H1 (cell line): ENCODE data around the gene RAB11FIP3. TPM values are rescaled to one million over a fixed set of nuclear protein-coding genes. Genes with fewer than 3 reads are reported as not detected.

Experiments used
- BACH1 ChIP-seq: IDR thresholded peaks from 2 replicates; pipeline ENCODE4 v1.6.1; 2012; ENCODE audit warnings: low read length, improper control_type of control experiment
- BCL11A ChIP-seq, 2 experiments: IDR thresholded peaks; one replicate each; pipeline ENCODE4 v1.6.1; 2011; ENCODE audit warnings: low read depth in 2 of 2, low read length in 2 of 2, mild to moderate bottlenecking in 2 of 2
- CBX5 ChIP-seq: fragments of 300-800, 300-1000 bp; sonication (generic); IDR thresholded peaks from 2 replicates; pipeline ENCODE4 v1.7.1; 2016; ENCODE audit warnings: antibody characterized with exemption, low read length, low read depth
- CBX8 ChIP-seq: fragments of 300-800, 300-1000 bp; sonication (generic); IDR thresholded peaks from 2 replicates; pipeline ENCODE4 v1.7.1; 2016; ENCODE audit warnings: low read depth, low read length, borderline replicate concordance
- CEBPB ChIP-seq: IDR thresholded peaks from 2 replicates; pipeline ENCODE4 v1.6.1; 2012; ENCODE audit warnings: low read depth, low read length
- CREB1 ChIP-seq: IDR thresholded peaks from 2 replicates; pipeline ENCODE4 v1.6.1; 2012; ENCODE audit warnings: inconsistent platforms
- CTBP2 ChIP-seq: IDR thresholded peaks from 2 replicates; pipeline ENCODE4 v1.7.0; 2011; ENCODE audit warnings: borderline replicate concordance, mild to moderate bottlenecking, moderate library complexity, mixed read lengths, low read length; ENCODE audit not compliant: insufficient read depth, insufficient read length
- HDAC6 ChIP-seq: IDR thresholded peaks from one replicate; pipeline ENCODE4 v1.7.1; 2012; ENCODE audit warnings: low read depth, mild to moderate bottlenecking, inconsistent platforms, low read length, moderate library complexity
- KDM5A ChIP-seq: fragments of 200-600 bp; IDR thresholded peaks from 2 replicates; pipeline ENCODE4 v1.7.1; 2012; ENCODE audit warnings: mild to moderate bottlenecking, low read length, inconsistent platforms, mixed read lengths
- NANOG ChIP-seq: IDR thresholded peaks from 2 replicates; pipeline ENCODE4 v1.6.1; 2011; ENCODE audit warnings: low read length, low read depth, mild to moderate bottlenecking, inconsistent platforms; ENCODE audit not compliant: insufficient read depth, poor library complexity, severe bottlenecking
- NRF1 ChIP-seq: IDR thresholded peaks from 2 replicates; pipeline ENCODE4 v1.6.1; 2011; ENCODE audit warnings: mild to moderate bottlenecking, low read depth, low read length, improper control_type of control experiment
- RAD21 ChIP-seq, 2 experiments: IDR thresholded peaks in 1 of 2; conservative IDR thresholded peaks in 1 of 2; 2 replicates each; pipeline ENCODE4 v1.6.1; 2011; ENCODE audit warnings: low read depth in 2 of 2, low read length in 2 of 2, improper control_type of control experiment in 1 of 2, inconsistent platforms in 1 of 2, mild to moderate bottlenecking in 1 of 2, moderate library complexity in 1 of 2
- RFX5 ChIP-seq: IDR thresholded peaks from 2 replicates; pipeline ENCODE4 v1.6.1; 2011; ENCODE audit warnings: low read depth, low read length, improper control_type of control experiment, borderline replicate concordance
- RXRA ChIP-seq: IDR thresholded peaks from 2 replicates; pipeline ENCODE4 v1.6.1; 2011; ENCODE audit warnings: low read depth, mild to moderate bottlenecking, low read length, moderate library complexity; ENCODE audit not compliant: insufficient read depth
- SIN3A ChIP-seq, 2 experiments: IDR thresholded peaks in 1 of 2; conservative IDR thresholded peaks in 1 of 2; 2 replicates each; pipeline ENCODE4 v1.6.1; 2011 to 2012; ENCODE audit warnings: low read length in 2 of 2, improper control_type of control experiment in 1 of 2, low read depth in 1 of 2, mild to moderate bottlenecking in 1 of 2
- SP4 ChIP-seq: IDR thresholded peaks from 2 replicates; pipeline ENCODE4 v1.6.1; 2012; ENCODE audit warnings: low read length, inconsistent platforms
- SUZ12 ChIP-seq: fragments of 200-600 bp; sonication (generic); IDR thresholded peaks from 2 replicates; pipeline ENCODE4 v1.6.1; 2012; ENCODE audit warnings: mild to moderate bottlenecking, inconsistent platforms, low read length, moderate library complexity, mixed read lengths
- TBP ChIP-seq: IDR thresholded peaks from 2 replicates; pipeline ENCODE4 v1.6.1; 2011; ENCODE audit warnings: low read depth, low read length, improper control_type of control experiment
- TEAD4 ChIP-seq: IDR thresholded peaks from 2 replicates; pipeline ENCODE4 v1.6.1; 2012; ENCODE audit warnings: low read depth, low read length, inconsistent platforms, mixed read lengths
- polyA plus RNA-seq, 7 experiments: library from polyadenylated mRNA; depleted of rRNA in 3 of 7; stranded (reverse) in 5 of 7; unstranded in 2 of 7; fragments of >200 nt in 5 of 7; fragments of 200-250 nt in 2 of 7; gene quantifications; 1 replicate in 5 of 7; 2 replicates in 1 of 7; 4 replicates in 1 of 7; pipeline versions ENCODE4 v1.2.1 to v1.2.3, GENCODE V29; 2011 to 2013; ENCODE audit warnings: missing spikeins in 2 of 7, mixed read lengths in 2 of 7
- total RNA-seq: library from RNA; stranded (reverse); fragmentation: NEBNext Ultra II Directional; extraction: Animal tissue kit (Norgen Biotek cat#: 25700); gene quantifications from 2 replicates; pipeline ENCODE4 v1.2.1, GENCODE V29; 2021
- TF ChIP-seq, protein P1 (sequence below): IDR thresholded peaks from 2 replicates; pipeline ENCODE4 v1.6.1; 2011; ENCODE audit warnings: low read depth, mild to moderate bottlenecking, low read length; ENCODE audit not compliant: insufficient read depth
- TF ChIP-seq, protein P2 (sequence below): IDR thresholded peaks from 2 replicates; pipeline ENCODE4 v1.6.1; 2012; ENCODE audit warnings: inconsistent platforms
- TF ChIP-seq, protein P3 (sequence below): IDR thresholded peaks from 2 replicates; pipeline ENCODE4 v1.6.1; 2012; ENCODE audit warnings: inconsistent platforms

Gene RAB11FIP3
- total and polyA plus RNA-seq, 2 of the 8 experiments (the other 6 are each of a cell fraction or from before 2014, with no cell fraction given) = 9.3 to 35.2 TPM

DNA sequence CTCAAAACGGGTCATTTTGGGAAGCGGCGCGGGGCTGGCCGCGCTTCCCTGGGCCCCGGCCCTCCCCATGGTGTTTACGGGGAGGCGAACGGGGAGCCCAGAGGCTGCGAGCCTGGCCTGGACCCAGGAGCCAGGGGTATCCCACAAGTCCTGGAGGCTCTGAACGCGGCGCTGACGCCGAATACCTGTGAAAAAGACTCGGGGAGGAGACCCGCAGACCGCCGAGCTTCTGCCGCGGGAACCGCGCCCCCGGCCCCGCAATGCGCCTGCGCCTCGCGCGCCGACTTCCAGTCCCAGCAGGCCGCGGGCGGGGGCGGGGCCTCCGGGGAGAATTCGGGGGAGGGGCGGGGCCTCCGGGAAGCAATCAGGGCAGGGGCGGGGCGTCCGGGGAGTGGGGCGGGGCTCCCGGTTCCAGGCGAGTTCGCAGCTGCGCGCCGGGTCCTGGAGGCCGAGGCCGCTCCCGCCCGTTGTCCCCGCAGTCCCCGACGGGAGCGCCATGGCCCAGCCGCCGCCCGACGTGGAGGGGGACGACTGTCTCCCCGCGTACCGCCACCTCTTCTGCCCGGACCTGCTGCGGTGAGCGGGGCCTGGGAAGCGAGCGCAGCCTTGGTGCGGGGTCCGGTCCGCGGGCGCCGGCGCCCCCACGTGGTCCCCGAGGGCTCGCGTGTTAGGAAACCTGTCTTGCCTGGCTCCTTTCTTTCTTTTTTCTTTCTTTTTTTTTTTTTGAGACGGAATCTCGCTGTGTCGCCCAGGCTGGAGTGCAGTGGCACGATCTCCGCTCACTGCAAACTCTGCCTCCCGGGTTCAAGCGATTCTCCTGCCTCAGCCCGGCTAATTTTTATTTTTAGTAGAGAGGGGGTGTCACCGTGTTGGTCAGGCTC lies 23.7 kb upstream of the RAB11FIP3 start, which contains the start of gene DECR2 (continued):
- TF ChIP-seq BACH1 (peak; percentile 47; the same call in 1 of the 2 replicates), CBX5 (no peak), BCL11A (IDR thresholded peaks at IDR 0.05; ENCODE audit: low read depth in 2 of 2, low read length in 2 of 2) (no peak), TEAD4 (no peak), CREB1 (0 out of 2 replicates have a peak, but pooled peaks have one; percentile 17), NANOG (peak; percentile 27), RAD21 (IDR thresholded peaks at IDR 0.05 in 1 of 2, conservative IDR thresholded peaks at IDR 0.05 in 1 of 2; ENCODE audit: low read depth in 2 of 2, low read length in 2 of 2) (peak; percentile 24 to 28; a peak in 3 of 4 replicates), HDAC6 (no peak), CEBPB (no peak), RXRA (no peak), RFX5 (no peak), SIN3A (conservative IDR thresholded peaks at IDR 0.05 in 1 of 2, IDR thresholded peaks at IDR 0.05 in 1 of 2; ENCODE audit: low read depth in 1 of 2, low read length in 2 of 2) (no peak), SP4 (peak; percentile 61; the same call in 1 of the 2 replicates), SUZ12 (no peak), TBP (no peak), NRF1 (peak; percentile 57), KDM5A (no peak), CBX8 (no peak), CTBP2 (no peak)
- TF ChIP-seq, protein P1, sequence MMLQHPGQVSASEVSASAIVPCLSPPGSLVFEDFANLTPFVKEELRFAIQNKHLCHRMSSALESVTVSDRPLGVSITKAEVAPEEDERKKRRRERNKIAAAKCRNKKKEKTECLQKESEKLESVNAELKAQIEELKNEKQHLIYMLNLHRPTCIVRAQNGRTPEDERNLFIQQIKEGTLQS = no peak
- TF ChIP-seq, protein P2, sequence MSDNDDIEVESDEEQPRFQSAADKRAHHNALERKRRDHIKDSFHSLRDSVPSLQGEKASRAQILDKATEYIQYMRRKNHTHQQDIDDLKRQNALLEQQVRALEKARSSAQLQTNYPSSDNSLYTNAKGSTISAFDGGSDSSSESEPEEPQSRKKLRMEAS = peak; percentile 61
- TF ChIP-seq, protein P3, sequence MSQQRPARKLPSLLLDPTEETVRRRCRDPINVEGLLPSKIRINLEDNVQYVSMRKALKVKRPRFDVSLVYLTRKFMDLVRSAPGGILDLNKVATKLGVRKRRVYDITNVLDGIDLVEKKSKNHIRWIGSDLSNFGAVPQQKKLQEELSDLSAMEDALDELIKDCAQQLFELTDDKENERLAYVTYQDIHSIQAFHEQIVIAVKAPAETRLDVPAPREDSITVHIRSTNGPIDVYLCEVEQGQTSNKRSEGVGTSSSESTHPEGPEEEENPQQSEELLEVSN = peak; percentile 47; the same call in 1 of the 2 replicates
